ENCODE results near the gene COG5. TPM values are rescaled to one million over a fixed set of nuclear protein-coding genes. Genes with fewer than 3 reads are reported as not detected.

COG5 gene
- polyA plus RNA-seq, 6 donors from 2014 or later = 19.3 to 38.9 (median 23.4) TPM

- no peak for ATAC-seq (ENCODE audit: low read depth in 2 of 2)
- peaks cover 19 to 35% of the 10 kb centered on the region in 2 donors for H3K36me3 Mint-ChIP-seq
- peaks cover 10 to 12% (median 10%) of the 10 kb centered on the region in 3 donors for H3K4me1 Mint-ChIP-seq
Observed at GRCh38 chr7:107453388-107453787, 110.3 kb downstream of the COG5 start.

GRCh38 chr7:107450970-107451369 lies 112.8 kb downstream of the COG5 start:
- DNase-seq (no peak), ATAC-seq (ENCODE audit: low read depth in 2 of 2) (no peak)
- Mint-ChIP-seq H3K27ac (no peak overlapping the region), H3K27me3 (no peaks in the 10 kb centered on the region), H3K4me3 (no peak overlapping the region), H3K9me3 (no peaks in the 10 kb centered on the region), H3K4me1 (peaks cover 10 to 20% (median 12%) of the 10 kb centered on the region in 3 donors), H3K36me3 (peaks cover 8 to 21% of the 10 kb centered on the region in 2 donors)

More at GRCh38 chr7:107453388-107453787, 110.3 kb downstream of the COG5 start:
- H3K27ac Mint-ChIP-seq = peak overlapping the region in 1 of 6 donors; percentile 23
- no peaks in the 10 kb centered on the region for H3K27me3 Mint-ChIP-seq
- H3K9me3 Mint-ChIP-seq = peaks cover 0 to 4% (median 2%) of the 10 kb centered on the region in 7 donors
- no peak overlapping the region for H3K4me3 Mint-ChIP-seq
- DNase-seq = no peak

GRCh38 chr7:107446988-107447387 lies 116.7 kb downstream of the COG5 start:
- Mint-ChIP-seq H3K4me1 (peaks cover 10 to 20% (median 10%) of the 10 kb centered on the region in 3 donors), H3K36me3 (peaks cover 13% of the 10 kb centered on the region in 2 donors), H3K4me3 (no peak overlapping the region), H3K27me3 (no peaks in the 10 kb centered on the region), H3K9me3 (peaks cover 0 to 5% (median 0%) of the 10 kb centered on the region in 7 donors), H3K27ac (no peak overlapping the region)
- ATAC-seq (ENCODE audit: low read depth in 2 of 2) = no peak
- DNase-seq = no peak

- Mint-ChIP-seq H3K27ac (no peak overlapping the region), H3K27me3 (no peaks in the 10 kb centered on the region), H3K4me3 (no peak overlapping the region), H3K4me1 (peaks cover 10 to 20% (median 10%) of the 10 kb centered on the region in 3 donors), H3K9me3 (peaks cover 0 to 6% (median 0%) of the 10 kb centered on the region in 7 donors), H3K36me3 (peaks cover 13 to 17% of the 10 kb centered on the region in 2 donors)
- ATAC-seq (ENCODE audit: low read depth in 2 of 2) (no peak), DNase-seq (no peak)
Observed at GRCh38 chr7:107446531-107446930, 117.2 kb downstream of the COG5 start.

- no peak for DNase-seq
- peaks cover 7 to 13% of the 10 kb centered on the region in 2 donors for H3K36me3 Mint-ChIP-seq
- H3K27me3 Mint-ChIP-seq = no peaks in the 10 kb centered on the region
- peaks cover 0 to 6% (median 0%) of the 10 kb centered on the region in 7 donors for H3K9me3 Mint-ChIP-seq
- no peak overlapping the region for H3K27ac Mint-ChIP-seq
- no peak overlapping the region for H3K4me3 Mint-ChIP-seq
- H3K4me1 Mint-ChIP-seq = peaks cover 3 to 13% (median 3%) of the 10 kb centered on the region in 3 donors
- no peak for ATAC-seq (ENCODE audit: low read depth in 2 of 2)
Observed at GRCh38 chr7:107442678-107443077, 121.0 kb downstream of the COG5 start.

GRCh38 chr7:107441581-107442422 lies 121.9 kb downstream of the COG5 start:
- ATAC-seq (ENCODE audit: low read depth in 2 of 2) (no peak), DNase-seq (no peak)
- no peak overlapping the region for H3K4me3 Mint-ChIP-seq
- H3K27ac Mint-ChIP-seq = no peak overlapping the region
- peaks cover 0 to 6% (median 0%) of the 10 kb centered on the region in 7 donors for H3K9me3 Mint-ChIP-seq
- H3K27me3 Mint-ChIP-seq = no peaks in the 10 kb centered on the region
- peaks cover 7 to 13% of the 10 kb centered on the region in 2 donors for H3K36me3 Mint-ChIP-seq
- H3K4me1 Mint-ChIP-seq = peaks cover 3 to 8% (median 3%) of the 10 kb centered on the region in 3 donors

GRCh38 chr7:107439025-107439424 lies 124.7 kb downstream of the COG5 start:
- Mint-ChIP-seq H3K27ac (peak overlapping the region in 1 of 6 donors; percentile 60), H3K4me3 (no peak overlapping the region), H3K27me3 (no peaks in the 10 kb centered on the region), H3K36me3 (peaks cover 19 to 20% of the 10 kb centered on the region in 2 donors), H3K4me1 (peaks cover 3 to 8% (median 3%) of the 10 kb centered on the region in 3 donors), H3K9me3 (peaks cover 0 to 10% (median 6%) of the 10 kb centered on the region in 7 donors)
- DNase-seq (no peak), ATAC-seq (ENCODE audit: low read depth in 2 of 2) (no peak)

- H3K9me3 Mint-ChIP-seq = peaks cover under 1 to 16% (median 6%) of the 10 kb centered on the region in 7 donors
- peaks cover 3 to 16% (median 4%) of the 10 kb centered on the region in 3 donors for H3K4me1 Mint-ChIP-seq
- H3K4me3 Mint-ChIP-seq = no peak overlapping the region
- DNase-seq (no peak), ATAC-seq (ENCODE audit: low read depth in 2 of 2) (no peak)
- no peak overlapping the region for H3K27ac Mint-ChIP-seq
- H3K27me3 Mint-ChIP-seq = no peaks in the 10 kb centered on the region
- peaks cover 9 to 23% of the 10 kb centered on the region in 2 donors for H3K36me3 Mint-ChIP-seq
Observed at GRCh38 chr7:107435749-107436148, 128.0 kb downstream of the COG5 start.

- DNase-seq (no peak), ATAC-seq (ENCODE audit: low read depth in 2 of 2) (no peak)
- no peak overlapping the region for H3K4me3 Mint-ChIP-seq
- H3K27ac Mint-ChIP-seq = no peak overlapping the region
- peaks cover 29 to 39% of the 10 kb centered on the region in 2 donors for H3K36me3 Mint-ChIP-seq
- H3K9me3 Mint-ChIP-seq = peaks cover 5 to 23% (median 11%) of the 10 kb centered on the region in 7 donors
- no peaks in the 10 kb centered on the region for H3K27me3 Mint-ChIP-seq
- H3K4me1 Mint-ChIP-seq = peaks cover 9 to 22% (median 13%) of the 10 kb centered on the region in 3 donors
Observed at GRCh38 chr7:107432261-107432660, 131.5 kb downstream of the COG5 start.

GRCh38 chr7:107430057-107430456 lies 133.7 kb downstream of the COG5 start:
- no peak for DNase-seq
- Mint-ChIP-seq H3K4me3 (no peak overlapping the region), H3K4me1 (peaks cover 9 to 23% (median 13%) of the 10 kb centered on the region in 3 donors), H3K27me3 (no peaks in the 10 kb centered on the region), H3K36me3 (peaks cover 23 to 36% of the 10 kb centered on the region in 2 donors), H3K27ac (no peak overlapping the region), H3K9me3 (peaks cover 0 to 18% (median 7%) of the 10 kb centered on the region in 7 donors)
- ATAC-seq (ENCODE audit: low read depth in 2 of 2) = peak in 1 of 2 donors; percentile 27

GRCh38 chr7:107428642-107429041 lies 135.1 kb downstream of the COG5 start:
- Mint-ChIP-seq H3K4me3 (no peak overlapping the region), H3K4me1 (peaks cover 9 to 23% (median 13%) of the 10 kb centered on the region in 3 donors), H3K27me3 (no peaks in the 10 kb centered on the region), H3K27ac (no peak overlapping the region), H3K9me3 (peaks cover 0 to 18% (median 7%) of the 10 kb centered on the region in 7 donors), H3K36me3 (peaks cover 23 to 32% of the 10 kb centered on the region in 2 donors)
- DNase-seq = no peak
- ATAC-seq (ENCODE audit: low read depth in 2 of 2) = no peak

- peak overlapping the region in 1 of 6 donors; percentile 6 for H3K27ac Mint-ChIP-seq
- ATAC-seq (ENCODE audit: low read depth in 2 of 2) (no peak), DNase-seq (no peak)
- H3K36me3 Mint-ChIP-seq = peaks cover 23% of the 10 kb centered on the region in 2 donors
- H3K27me3 Mint-ChIP-seq = no peaks in the 10 kb centered on the region
- H3K4me1 Mint-ChIP-seq = peaks cover 9 to 23% (median 13%) of the 10 kb centered on the region in 3 donors
- H3K9me3 Mint-ChIP-seq = peaks cover 0 to 11% (median 5%) of the 10 kb centered on the region in 7 donors
- no peak overlapping the region for H3K4me3 Mint-ChIP-seq
Observed at GRCh38 chr7:107427462-107427861, 136.3 kb downstream of the COG5 start.

- Mint-ChIP-seq H3K36me3 (peaks cover 19 to 20% of the 10 kb centered on the region in 2 donors), H3K9me3 (no peaks in the 10 kb centered on the region), H3K4me3 (no peak overlapping the region), H3K27me3 (no peaks in the 10 kb centered on the region), H3K27ac (no peak overlapping the region), H3K4me1 (peaks cover 0 to 10% (median 9%) of the 10 kb centered on the region in 3 donors)
- DNase-seq (no peak), ATAC-seq (ENCODE audit: low read depth in 2 of 2) (no peak)
Observed at GRCh38 chr7:107414198-107414597, 149.5 kb downstream of the COG5 start.

- Mint-ChIP-seq H3K36me3 (peaks cover 32 to 33% of the 10 kb centered on the region in 2 donors), H3K4me3 (no peak overlapping the region), H3K9me3 (no peaks in the 10 kb centered on the region), H3K27me3 (no peaks in the 10 kb centered on the region), H3K27ac (no peak overlapping the region), H3K4me1 (peaks cover 0 to 14% (median 10%) of the 10 kb centered on the region in 3 donors)
- ATAC-seq (ENCODE audit: low read depth in 2 of 2) (no peak), DNase-seq (no peak)
Observed at GRCh38 chr7:107408349-107408748, 155.4 kb downstream of the COG5 start.
